ENCODE results near the gene PLEKHG5. TPM values are rescaled to one million over a fixed set of nuclear protein-coding genes. Genes with fewer than 3 reads are reported as not detected.

Gene PLEKHG5
- polyA plus RNA-seq, 3 donors = 0.03 TPM; not detected in 2

DNA sequence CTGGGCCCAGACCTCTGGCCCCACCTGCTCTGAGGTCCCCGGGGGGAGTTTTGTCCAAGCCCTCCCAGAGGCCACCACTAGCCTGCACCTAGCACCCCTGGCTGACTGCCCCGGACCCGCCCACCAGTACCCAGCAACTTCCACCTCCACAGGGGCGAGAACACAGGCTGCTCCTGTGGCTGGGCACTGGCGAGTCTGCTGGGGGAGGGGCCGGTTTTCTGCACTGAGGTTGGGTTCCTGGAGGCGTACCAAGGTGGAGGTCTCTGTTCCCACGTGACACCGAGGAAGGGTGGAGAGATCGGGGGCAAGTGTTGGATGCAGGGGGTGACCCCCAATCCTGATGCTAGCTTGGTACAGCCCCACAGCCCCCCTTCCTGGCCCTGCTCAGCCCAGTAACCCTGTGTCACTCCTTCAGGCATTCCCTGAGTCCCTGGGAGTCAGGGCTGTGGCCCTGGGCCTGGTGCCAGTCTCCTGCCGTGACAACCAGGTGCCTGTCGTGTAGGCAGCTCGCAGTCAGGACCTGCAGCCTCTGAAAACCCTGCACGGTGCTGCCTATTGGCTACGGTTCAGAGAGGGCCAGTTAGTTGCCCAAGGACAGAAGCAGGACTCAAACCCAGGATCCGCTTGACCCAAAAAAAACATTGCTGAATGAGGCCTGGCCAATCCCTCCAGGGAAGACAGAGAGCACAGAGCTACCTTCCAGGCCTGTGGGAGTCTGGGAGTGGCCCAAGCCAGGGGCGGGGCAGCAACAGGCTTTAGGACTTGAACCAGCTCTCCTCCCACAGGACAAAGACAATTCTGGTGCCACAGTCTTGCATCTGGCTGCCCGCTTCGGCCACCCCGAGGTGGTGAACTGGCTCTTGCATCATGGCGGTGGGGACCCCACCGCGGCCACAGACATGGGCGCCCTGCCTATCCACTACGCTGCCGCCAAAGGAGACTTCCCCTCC lies 63.8 kb downstream of the PLEKHG5 start:
- H4K20me1 ChIP-seq (ENCODE audit: insufficient read depth, low read length) = no peaks in the 10 kb centered on the region
- DNase-seq = no peak
- Mint-ChIP-seq H3K9me3 (peaks cover 0 to 8% (median 2%) of the 10 kb centered on the region in 7 donors), H3K4me1 (peaks cover 6% of the 10 kb centered on the region), H3K4me3 (no peak overlapping the region), H3K27me3 (ENCODE audit: low read depth in 3 of 3) (peaks cover 47 to 70% (median 48%) of the 10 kb centered on the region in 3 donors), H3K36me3 (no peaks in the 10 kb centered on the region), H3K27ac (no peak overlapping the region)
- no peak overlapping the region for H3K27ac ChIP-seq (ENCODE audit: low read depth in 1 of 2, low read length in 2 of 2)
- peaks cover 0 to 6% of the 10 kb centered on the region in 2 donors for H3K4me1 ChIP-seq (ENCODE audit: control insufficient read depth in 1 of 2, insufficient read depth in 2 of 2, low read length in 2 of 2)
- 88% methylated on average over 16 of the region's 26 CpGs for WGBS (ENCODE audit: insufficient coverage)
- H3K79me2 ChIP-seq (ENCODE audit: insufficient read depth, low read length) = no peaks in the 10 kb centered on the region
- no peak overlapping the region for H3K9ac ChIP-seq (ENCODE audit: insufficient read depth, low read length, poor library complexity, severe bottlenecking)
- no peak overlapping the region for H3K4me2 ChIP-seq (replicated peaks; ENCODE audit: extremely low read depth, low read length, poor library complexity, severe bottlenecking)
- no peaks in the 10 kb centered on the region for H3K36me3 ChIP-seq (replicated peaks in 1 of 2; ENCODE audit: control insufficient read depth in 1 of 2, insufficient read depth in 2 of 2, low read length in 2 of 2)
- no peak overlapping the region for H3K4me3 ChIP-seq (replicated peaks in 1 of 3; ENCODE audit: low read depth in 2 of 3, low read length in 3 of 3)
- no peak overlapping the region for H2AFZ ChIP-seq (ENCODE audit: insufficient read depth, low read depth, low read length, poor library complexity, severe bottlenecking)
- intact Hi-C loops (cut with micrococcal nuclease) = no loop called here
- TF ChIP-seq, protein P1, sequence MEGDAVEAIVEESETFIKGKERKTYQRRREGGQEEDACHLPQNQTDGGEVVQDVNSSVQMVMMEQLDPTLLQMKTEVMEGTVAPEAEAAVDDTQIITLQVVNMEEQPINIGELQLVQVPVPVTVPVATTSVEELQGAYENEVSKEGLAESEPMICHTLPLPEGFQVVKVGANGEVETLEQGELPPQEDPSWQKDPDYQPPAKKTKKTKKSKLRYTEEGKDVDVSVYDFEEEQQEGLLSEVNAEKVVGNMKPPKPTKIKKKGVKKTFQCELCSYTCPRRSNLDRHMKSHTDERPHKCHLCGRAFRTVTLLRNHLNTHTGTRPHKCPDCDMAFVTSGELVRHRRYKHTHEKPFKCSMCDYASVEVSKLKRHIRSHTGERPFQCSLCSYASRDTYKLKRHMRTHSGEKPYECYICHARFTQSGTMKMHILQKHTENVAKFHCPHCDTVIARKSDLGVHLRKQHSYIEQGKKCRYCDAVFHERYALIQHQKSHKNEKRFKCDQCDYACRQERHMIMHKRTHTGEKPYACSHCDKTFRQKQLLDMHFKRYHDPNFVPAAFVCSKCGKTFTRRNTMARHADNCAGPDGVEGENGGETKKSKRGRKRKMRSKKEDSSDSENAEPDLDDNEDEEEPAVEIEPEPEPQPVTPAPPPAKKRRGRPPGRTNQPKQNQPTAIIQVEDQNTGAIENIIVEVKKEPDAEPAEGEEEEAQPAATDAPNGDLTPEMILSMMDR (IDR thresholded peaks at IDR 0.05) = no peak
- H3K27me3 ChIP-seq (ENCODE audit: control insufficient read depth in 2 of 2, insufficient read depth in 2 of 2, low read length in 2 of 2) = peaks cover 8 to 41% of the 10 kb centered on the region in 2 donors
- no peaks in the 10 kb centered on the region for H3K9me3 ChIP-seq (replicated peaks in 1 of 2; ENCODE audit: control insufficient read depth in 1 of 2, insufficient read depth in 1 of 2, low read length in 2 of 2)

DNA sequence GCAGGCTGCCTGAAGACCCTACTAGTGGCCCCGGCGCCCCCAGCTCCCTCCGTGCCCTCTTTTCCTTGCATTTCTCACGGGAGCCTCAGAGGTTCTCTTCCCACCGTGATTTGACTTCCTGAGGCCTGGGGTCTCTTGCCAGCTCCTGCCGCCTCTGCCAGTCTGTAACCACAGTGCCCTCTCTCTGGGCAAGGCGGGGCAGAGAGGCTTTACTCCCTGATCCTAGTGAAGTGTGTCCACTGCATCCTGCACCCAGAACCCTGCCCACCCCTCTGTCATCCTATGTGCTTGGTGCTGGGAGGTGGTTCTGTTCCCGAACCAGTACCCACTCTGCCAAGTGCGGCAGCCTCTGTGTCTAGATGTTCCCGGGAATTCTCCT lies 64.5 kb downstream of the PLEKHG5 start:
- Mint-ChIP-seq H3K9me3 (peaks cover 0 to 9% (median 2%) of the 10 kb centered on the region in 7 donors), H3K4me1 (peaks cover 6% of the 10 kb centered on the region), H3K27ac (peak overlapping the region in 1 of 7 donors; percentile 50), H3K36me3 (no peaks in the 10 kb centered on the region), H3K4me3 (no peak overlapping the region), H3K27me3 (ENCODE audit: low read depth in 3 of 3) (peaks cover 53 to 78% (median 55%) of the 10 kb centered on the region in 3 donors)
- no peaks in the 10 kb centered on the region for H3K36me3 ChIP-seq (replicated peaks in 1 of 2; ENCODE audit: control insufficient read depth in 1 of 2, insufficient read depth in 2 of 2, low read length in 2 of 2)
- H3K4me3 ChIP-seq (replicated peaks in 1 of 3; ENCODE audit: low read depth in 2 of 3, low read length in 3 of 3) = no peak overlapping the region
- no peaks in the 10 kb centered on the region for H3K79me2 ChIP-seq (ENCODE audit: insufficient read depth, low read length)
- H3K27me3 ChIP-seq (ENCODE audit: control insufficient read depth in 2 of 2, insufficient read depth in 2 of 2, low read length in 2 of 2) = peaks cover 10 to 44% of the 10 kb centered on the region in 2 donors
- H3K4me2 ChIP-seq (replicated peaks; ENCODE audit: extremely low read depth, low read length, poor library complexity, severe bottlenecking) = no peak overlapping the region
- TF ChIP-seq, protein P1 (IDR thresholded peaks at IDR 0.05) = no peak
- no peak overlapping the region for H3K9ac ChIP-seq (ENCODE audit: insufficient read depth, low read length, poor library complexity, severe bottlenecking)
- 74% methylated on average over 7 of the region's 10 CpGs for WGBS (ENCODE audit: insufficient coverage)
- no peaks in the 10 kb centered on the region for H4K20me1 ChIP-seq (ENCODE audit: insufficient read depth, low read length)
- H3K4me1 ChIP-seq (ENCODE audit: control insufficient read depth in 1 of 2, insufficient read depth in 2 of 2, low read length in 2 of 2) = peaks cover 0 to 6% of the 10 kb centered on the region in 2 donors
- no peak overlapping the region for H2AFZ ChIP-seq (ENCODE audit: insufficient read depth, low read depth, low read length, poor library complexity, severe bottlenecking)
- intact Hi-C loops (cut with micrococcal nuclease) = no loop called here
- H3K27ac ChIP-seq (ENCODE audit: low read depth in 1 of 2, low read length in 2 of 2) = no peak overlapping the region
- H3K9me3 ChIP-seq (replicated peaks in 1 of 2; ENCODE audit: control insufficient read depth in 1 of 2, insufficient read depth in 1 of 2, low read length in 2 of 2) = no peaks in the 10 kb centered on the region
- DNase-seq = no peak

Measured in CD14-positive monocyte (primary cell).